ENCODE measurements around the gene SHLD1.

DNA sequence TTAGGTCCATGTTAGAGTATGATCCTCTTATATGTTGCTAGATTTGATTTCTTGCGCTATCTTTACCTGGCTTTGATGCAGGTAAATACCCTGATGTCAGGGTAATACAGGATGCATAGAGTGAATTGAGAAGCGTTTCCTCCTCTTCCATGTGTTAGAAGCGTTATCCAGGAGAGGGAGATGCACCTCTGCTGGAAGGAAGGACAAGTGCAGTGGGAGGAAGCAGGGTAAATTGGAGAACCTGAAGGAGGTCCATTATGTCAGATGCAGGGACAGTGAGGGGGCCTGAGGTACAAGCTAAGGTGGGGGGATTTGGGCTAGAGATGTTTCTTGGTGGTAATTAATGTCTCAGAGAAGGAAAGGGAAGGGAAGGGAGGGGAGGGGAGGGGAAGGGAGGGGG lies 7.7 kb downstream of the SHLD1 start:
- no peak for TF ChIP-seq YY1 (IDR thresholded peaks at IDR 0.05; ENCODE audit: insufficient read depth, insufficient read length)
- no peak for TF ChIP-seq ZNF274 (IDR thresholded peaks at IDR 0.05; ENCODE audit: low read depth, low read length)
